ENCODE data around the gene PARD3. TPM values are rescaled to one million over a fixed set of nuclear protein-coding genes. Genes with fewer than 3 reads are reported as not detected.
A peak's percentile ranks its signal among the peaks of the same experiment; 100 is the strongest.

Gene PARD3
- total RNA-seq, 1 experiment from 2014 or later = 51.8 TPM

GRCh38 chr10:34506786-34507185 is 308.3 kb downstream of the PARD3 start (continued):
- no peak for TF ChIP-seq PRDM15 (CRISPR knock-in tag; IDR thresholded peaks at IDR 0.05)
- no peak for TF ChIP-seq MXD4 (CRISPR knock-in tag; IDR thresholded peaks at IDR 0.05; ENCODE audit: borderline replicate concordance)
- TF ChIP-seq SMAD4 (CRISPR knock-in tag; IDR thresholded peaks at IDR 0.05) = no peak
- TF ChIP-seq ZMAT4 (CRISPR knock-in tag; IDR thresholded peaks at IDR 0.05) = no peak
- no peak for TF ChIP-seq NFATC4 (CRISPR knock-in tag; IDR thresholded peaks at IDR 0.05)
- TF ChIP-seq MYBL2 (CRISPR knock-in tag; IDR thresholded peaks at IDR 0.05) = no peak
- no peak for TF ChIP-seq SMAD3 (CRISPR knock-in tag; IDR thresholded peaks at IDR 0.05; ENCODE audit: borderline replicate concordance)

- ChIA-PET CTCF (interaction anchor here (1.0 kb wide), 1 partner anchor 69 kb away, joined by 3 read pairs; no protein-coding TSS in a partner anchor), POLR2A (no interaction called here)
- H3K4me1 Mint-ChIP-seq = peaks cover 45% of the 10 kb centered on the region
- DNase-seq (ENCODE audit: low spot score) = no peak
- H3K27ac Mint-ChIP-seq = peak overlapping the region; percentile 94
- H3K36me3 Mint-ChIP-seq = no peaks in the 10 kb centered on the region; the same call in 1 of the 2 replicates
- H3K9me3 Mint-ChIP-seq = peaks cover 4% of the 10 kb centered on the region
- 0 out of 2 replicates have a peak, but pooled peaks have one; percentile 14 for ATAC-seq
- TF ChIP-seq TEAD4 (CRISPR knock-in tag; IDR thresholded peaks at IDR 0.05) (no peak), ETV6 (CRISPR knock-in tag; IDR thresholded peaks at IDR 0.05) (no peak), ATF1 (CRISPR knock-in tag; IDR thresholded peaks at IDR 0.05) (no peak), ATF3 (CRISPR knock-in tag; conservative IDR thresholded peaks at IDR 0.05) (no peak), FOXK1 (CRISPR knock-in tag; IDR thresholded peaks at IDR 0.05) (no peak), SP1 (CRISPR knock-in tag; conservative IDR thresholded peaks at IDR 0.05) (no peak), ESRRA (CRISPR knock-in tag; IDR thresholded peaks at IDR 0.05; ENCODE audit: borderline replicate concordance) (no peak), SOX15 (CRISPR knock-in tag; IDR thresholded peaks at IDR 0.05) (no peak), ZSCAN18 (CRISPR knock-in tag; IDR thresholded peaks at IDR 0.05) (no peak), ZNF281 (CRISPR knock-in tag; IDR thresholded peaks at IDR 0.05) (no peak), ZNF512 (CRISPR knock-in tag; IDR thresholded peaks at IDR 0.05; ENCODE audit: borderline replicate concordance) (no peak), JAZF1 (CRISPR knock-in tag; IDR thresholded peaks at IDR 0.05) (no peak), KAT7 (CRISPR knock-in tag; IDR thresholded peaks at IDR 0.05; ENCODE audit: borderline replicate concordance) (no peak), ARID4B (CRISPR knock-in tag; IDR thresholded peaks at IDR 0.05; ENCODE audit: borderline replicate concordance) (no peak), NR1H2 (CRISPR knock-in tag; IDR thresholded peaks at IDR 0.05) (no peak), MAX (CRISPR knock-in tag; IDR thresholded peaks at IDR 0.05) (no peak)
- H3K27me3 Mint-ChIP-seq (ENCODE audit: low read depth) = no peaks in the 10 kb centered on the region
- no peak overlapping the region for H3K4me3 Mint-ChIP-seq
Measured at GRCh38 chr10:34505338-34505737, 309.8 kb downstream of the PARD3 start.
